ENCODE results near the gene SEC14L5.

The SEC14L5 gene

DNA sequence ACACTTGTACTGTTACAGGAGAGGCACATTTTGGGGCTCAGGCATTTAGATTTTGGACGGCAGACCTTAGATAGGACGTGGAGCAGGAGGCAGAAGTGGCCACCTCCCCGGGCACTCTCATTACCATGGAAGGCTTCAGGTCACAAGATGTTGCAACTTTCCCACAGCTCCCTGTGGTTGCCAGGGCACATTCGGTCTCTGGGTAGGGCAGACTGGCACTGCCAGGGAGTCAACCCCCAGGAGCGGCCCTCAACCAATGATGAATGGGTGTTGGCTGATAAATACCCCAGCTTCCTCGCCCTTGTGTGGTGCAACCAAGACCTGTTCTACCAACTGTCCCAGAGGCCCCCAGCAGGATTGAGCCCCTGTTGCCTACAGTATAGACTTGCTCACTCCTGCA lies 64.4 kb downstream of the SEC14L5 start:
- TF ChIP-seq, protein P1, sequence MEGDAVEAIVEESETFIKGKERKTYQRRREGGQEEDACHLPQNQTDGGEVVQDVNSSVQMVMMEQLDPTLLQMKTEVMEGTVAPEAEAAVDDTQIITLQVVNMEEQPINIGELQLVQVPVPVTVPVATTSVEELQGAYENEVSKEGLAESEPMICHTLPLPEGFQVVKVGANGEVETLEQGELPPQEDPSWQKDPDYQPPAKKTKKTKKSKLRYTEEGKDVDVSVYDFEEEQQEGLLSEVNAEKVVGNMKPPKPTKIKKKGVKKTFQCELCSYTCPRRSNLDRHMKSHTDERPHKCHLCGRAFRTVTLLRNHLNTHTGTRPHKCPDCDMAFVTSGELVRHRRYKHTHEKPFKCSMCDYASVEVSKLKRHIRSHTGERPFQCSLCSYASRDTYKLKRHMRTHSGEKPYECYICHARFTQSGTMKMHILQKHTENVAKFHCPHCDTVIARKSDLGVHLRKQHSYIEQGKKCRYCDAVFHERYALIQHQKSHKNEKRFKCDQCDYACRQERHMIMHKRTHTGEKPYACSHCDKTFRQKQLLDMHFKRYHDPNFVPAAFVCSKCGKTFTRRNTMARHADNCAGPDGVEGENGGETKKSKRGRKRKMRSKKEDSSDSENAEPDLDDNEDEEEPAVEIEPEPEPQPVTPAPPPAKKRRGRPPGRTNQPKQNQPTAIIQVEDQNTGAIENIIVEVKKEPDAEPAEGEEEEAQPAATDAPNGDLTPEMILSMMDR (IDR thresholded peaks at IDR 0.05; ENCODE audit: extremely low read depth, insufficient read depth, missing control alignments): no peak
- in situ Hi-C loops (cut with MboI; ENCODE audit: low pct_unique_long_range_greater_than_20kb, low sequenced_read_pairs, unreplicated experiment): no loop called here
- DNase-seq (ENCODE audit: low spot score): no peak

DNA sequence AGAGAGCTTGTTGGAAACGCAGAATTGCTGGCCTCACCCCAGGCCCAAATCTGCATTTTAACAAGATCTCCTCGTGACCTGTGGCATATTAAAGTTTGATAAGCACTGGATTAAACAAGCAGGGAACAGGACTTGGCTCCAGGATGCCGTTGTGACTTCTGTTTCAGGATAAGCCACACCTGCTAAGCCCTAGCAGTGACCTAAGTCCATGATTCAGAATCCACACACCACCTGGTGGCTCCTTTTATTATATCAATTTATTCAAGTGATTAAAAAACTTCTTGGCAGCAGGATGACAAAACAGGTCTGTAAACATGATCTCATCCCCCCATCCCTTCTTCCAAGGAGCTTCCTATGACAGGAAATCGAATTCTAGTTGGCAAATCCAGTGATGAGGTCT lies 66.5 kb downstream of the SEC14L5 start:
- no peak for DNase-seq (ENCODE audit: low spot score)
- in situ Hi-C loops (cut with MboI; ENCODE audit: low pct_unique_long_range_greater_than_20kb, low sequenced_read_pairs, unreplicated experiment): no loop called here
- TF ChIP-seq, protein P1 (IDR thresholded peaks at IDR 0.05; ENCODE audit: extremely low read depth, insufficient read depth, missing control alignments): no peak

DNA sequence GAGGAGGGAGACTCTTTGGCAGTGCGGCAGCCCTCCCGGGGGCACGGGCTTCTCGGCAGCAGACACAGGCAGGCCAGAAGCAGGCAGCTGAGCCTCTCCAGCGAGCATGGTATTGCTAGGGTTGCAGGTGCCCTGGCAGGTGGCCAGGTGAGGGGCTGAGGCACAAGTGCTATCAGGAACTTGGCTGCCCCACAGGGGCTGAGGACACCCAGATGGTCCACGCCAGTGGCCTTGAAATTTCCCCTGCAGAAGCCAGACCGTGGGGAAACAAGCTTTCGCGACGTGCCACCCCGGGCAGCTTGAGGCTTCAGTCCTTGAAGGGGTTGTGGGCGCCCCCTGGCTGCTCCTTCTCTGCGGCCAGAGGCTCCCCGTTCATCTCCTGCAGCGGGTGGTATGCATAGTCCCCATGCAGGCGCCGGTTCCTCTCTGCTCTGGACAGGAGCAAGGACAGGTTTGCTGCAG lies 67.1 kb downstream of the SEC14L5 start:
- DNase-seq (ENCODE audit: low spot score): no peak
- in situ Hi-C loops (cut with MboI; ENCODE audit: low pct_unique_long_range_greater_than_20kb, low sequenced_read_pairs, unreplicated experiment): no loop called here
- TF ChIP-seq, protein P1 (IDR thresholded peaks at IDR 0.05; ENCODE audit: extremely low read depth, insufficient read depth, missing control alignments): peak; percentile 26

DNA sequence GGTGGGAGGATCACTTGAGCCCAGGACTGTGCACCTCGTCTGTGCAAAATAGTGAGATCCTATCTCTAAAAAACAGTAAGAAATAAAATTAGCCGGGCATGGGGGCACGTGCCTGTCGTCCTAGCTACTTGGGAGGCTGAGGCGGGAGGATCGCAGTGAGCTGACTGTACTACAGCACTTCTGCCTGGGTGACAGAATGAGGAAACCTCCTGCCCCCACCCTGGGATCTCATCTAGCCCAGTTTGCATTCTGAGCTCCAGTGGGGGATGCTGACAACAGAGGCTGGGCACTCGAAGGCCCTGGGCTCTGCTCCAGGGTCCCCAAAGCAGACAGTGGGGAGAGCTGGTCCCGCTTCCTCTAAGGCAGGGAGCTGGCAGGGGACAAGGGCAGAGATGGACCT lies 68.5 kb downstream of the SEC14L5 start:
- TF ChIP-seq, protein P1 (IDR thresholded peaks at IDR 0.05; ENCODE audit: extremely low read depth, insufficient read depth, missing control alignments): no peak
- in situ Hi-C loops (cut with MboI; ENCODE audit: low pct_unique_long_range_greater_than_20kb, low sequenced_read_pairs, unreplicated experiment): no loop called here
- DNase-seq (ENCODE audit: low spot score): no peak

DNA sequence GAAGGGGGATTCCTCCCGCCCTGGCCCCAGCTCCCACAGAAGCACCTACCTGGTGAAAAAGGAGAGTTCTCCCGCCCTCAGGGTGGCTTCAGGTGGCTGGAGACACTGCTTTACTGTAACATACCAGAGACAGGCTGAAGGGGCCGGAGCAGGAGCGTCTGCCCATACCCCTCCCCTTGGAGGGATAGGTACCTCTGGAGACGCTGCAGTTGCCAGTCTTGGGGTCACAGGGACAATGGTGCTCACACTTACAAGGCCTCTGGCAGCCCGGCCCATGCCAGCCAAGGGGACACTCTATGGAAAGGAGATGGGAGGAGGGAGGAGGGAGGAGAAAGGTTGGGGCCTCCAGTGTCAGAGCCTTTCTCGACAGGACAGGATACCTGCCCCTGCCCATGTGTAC lies 69.0 kb downstream of the SEC14L5 start:
- TF ChIP-seq, protein P1 (IDR thresholded peaks at IDR 0.05; ENCODE audit: extremely low read depth, insufficient read depth, missing control alignments): no peak

DNA sequence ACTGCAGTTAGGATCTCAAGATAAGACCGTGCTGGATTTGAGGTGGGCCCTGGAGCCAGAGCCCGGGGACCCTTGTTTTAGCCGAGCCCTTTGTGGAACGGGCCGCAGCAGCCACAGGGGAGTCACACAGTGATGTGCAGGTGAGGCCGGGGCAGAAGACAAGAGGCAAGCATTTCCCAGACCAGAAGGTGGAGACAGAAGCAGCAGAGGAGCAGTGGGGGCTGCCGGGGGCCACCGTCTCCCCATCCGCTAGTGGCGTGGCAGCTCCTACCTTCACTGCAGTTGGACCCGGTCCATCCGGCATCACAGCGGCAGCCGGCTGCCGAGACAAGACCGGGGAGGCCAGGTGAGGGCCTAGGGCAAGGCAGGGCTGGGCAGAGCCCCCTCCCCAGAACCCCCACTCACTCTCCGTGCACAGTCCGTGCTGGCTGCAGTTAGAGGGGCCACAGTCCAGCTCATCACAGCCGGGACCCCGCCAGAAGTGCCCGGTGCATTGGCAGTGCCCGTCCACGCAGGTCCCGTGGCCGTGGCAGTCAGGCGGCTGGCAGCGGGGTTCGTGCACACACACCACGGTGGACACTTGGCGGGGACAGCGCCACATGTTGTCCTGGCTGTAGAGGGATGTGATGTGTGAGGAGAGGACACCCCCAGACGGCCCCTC lies 69.6 kb downstream of the SEC14L5 start:
- in situ Hi-C loops (cut with MboI; ENCODE audit: low pct_unique_long_range_greater_than_20kb, low sequenced_read_pairs, unreplicated experiment): no loop called here
- no peak for DNase-seq (ENCODE audit: low spot score)
- TF ChIP-seq, protein P1 (IDR thresholded peaks at IDR 0.05; ENCODE audit: extremely low read depth, insufficient read depth, missing control alignments): no peak

More for the DNA sequence above, 69.0 kb downstream of the SEC14L5 start:
- in situ Hi-C loops (cut with MboI; ENCODE audit: low pct_unique_long_range_greater_than_20kb, low sequenced_read_pairs, unreplicated experiment): no loop called here
- no peak for DNase-seq (ENCODE audit: low spot score)
